Calu3 (cell line): ENCODE results near the gene ARHGEF7. TPM values are rescaled to one million over a fixed set of nuclear protein-coding genes. Genes with fewer than 3 reads are reported as not detected.

Experiments
- BruUV-seq: library from RNA; stranded (reverse); fragments of 400-500 nt; replicated peaks from 2 replicates; lab custom pipeline; 2021; lab: Mats Ljungman, UMichigan
- CTCF ChIA-PET: fragments of 300-600 bp; sonication (Branson Sonifier 250); formaldehyde crosslinking; loops from one replicate; lab custom pipeline; 2022; ENCODE audit warnings: antibody characterized with exemption; lab: Charles Lee
- DNase-seq: peaks from one replicate; pipeline ENCODE4 v3.0.0; 2022
- H3K27ac Mint-ChIP-seq: one replicate; pipeline ENCODE4 v1.8.0; 2022; ENCODE audit warnings: mixed read lengths; ENCODE audit not compliant: unreplicated experiment
- H3K27me3 Mint-ChIP-seq: one replicate; pipeline ENCODE4 v1.8.0; 2022; ENCODE audit warnings: mixed read lengths; ENCODE audit not compliant: unreplicated experiment
- H3K36me3 Mint-ChIP-seq: one replicate; pipeline ENCODE4 v1.8.0; 2022; ENCODE audit warnings: mild to moderate bottlenecking, moderate library complexity, mixed read lengths; ENCODE audit not compliant: insufficient read depth, unreplicated experiment
- H3K4me1 Mint-ChIP-seq: one replicate; pipeline ENCODE4 v1.8.0; 2022; ENCODE audit warnings: mild to moderate bottlenecking, low read depth, mixed read lengths; ENCODE audit not compliant: unreplicated experiment
- H3K4me3 Mint-ChIP-seq: one replicate; pipeline ENCODE4 v1.8.0; 2022; ENCODE audit warnings: mild to moderate bottlenecking, low read depth, moderate library complexity, mixed read lengths; ENCODE audit not compliant: unreplicated experiment
- H3K9me3 Mint-ChIP-seq: one replicate; pipeline ENCODE4 v1.8.0; 2022; ENCODE audit warnings: low read depth, mixed read lengths; ENCODE audit not compliant: unreplicated experiment
- intact Hi-C: fragments of 100-400 bp; cut with micrococcal nuclease; formaldehyde crosslinking; loops from one replicate; pipeline ENCODE4 v1.10.0; 2022; ENCODE audit not compliant: unreplicated experiment
- total RNA-seq: library from RNA; stranded (reverse); gene quantifications from 2 replicates; pipeline ENCODE4 v1.2.3, GENCODE V29; 2022
- TF ChIP-seq, protein P1 (sequence below): fragments of 200-600 bp; IDR thresholded peaks from one replicate; pipeline ENCODE4 v1.8.0; 2022; ENCODE audit warnings: antibody characterized with exemption; ENCODE audit not compliant: unreplicated experiment

The ARHGEF7 gene
- total RNA-seq, 1 experiment from 2014 or later = 17.7 TPM

DNA sequence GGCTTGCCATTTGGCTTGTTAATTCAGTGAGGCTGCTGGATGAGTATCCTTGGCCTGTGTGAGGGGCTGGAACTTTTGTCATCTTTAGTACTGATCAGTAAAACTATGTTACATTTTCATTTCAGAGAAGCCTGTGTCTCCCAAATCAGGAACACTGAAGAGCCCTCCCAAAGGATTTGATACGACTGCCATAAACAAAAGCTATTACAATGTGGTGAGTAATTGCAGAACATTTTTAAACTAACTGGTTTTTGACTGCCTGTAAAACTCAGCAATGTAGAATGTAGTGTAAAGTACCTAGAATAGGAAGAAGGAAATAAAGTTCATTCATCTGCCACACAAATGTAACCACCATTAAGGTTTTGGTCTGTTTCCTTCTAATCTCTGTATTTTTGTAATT lies 118.0 kb downstream of the ARHGEF7 start:
- H3K9me3 Mint-ChIP-seq = no peaks in the 10 kb centered on the region
- BruUV-seq = no TSS peak
- intact Hi-C loops = no loop called here

DNA sequence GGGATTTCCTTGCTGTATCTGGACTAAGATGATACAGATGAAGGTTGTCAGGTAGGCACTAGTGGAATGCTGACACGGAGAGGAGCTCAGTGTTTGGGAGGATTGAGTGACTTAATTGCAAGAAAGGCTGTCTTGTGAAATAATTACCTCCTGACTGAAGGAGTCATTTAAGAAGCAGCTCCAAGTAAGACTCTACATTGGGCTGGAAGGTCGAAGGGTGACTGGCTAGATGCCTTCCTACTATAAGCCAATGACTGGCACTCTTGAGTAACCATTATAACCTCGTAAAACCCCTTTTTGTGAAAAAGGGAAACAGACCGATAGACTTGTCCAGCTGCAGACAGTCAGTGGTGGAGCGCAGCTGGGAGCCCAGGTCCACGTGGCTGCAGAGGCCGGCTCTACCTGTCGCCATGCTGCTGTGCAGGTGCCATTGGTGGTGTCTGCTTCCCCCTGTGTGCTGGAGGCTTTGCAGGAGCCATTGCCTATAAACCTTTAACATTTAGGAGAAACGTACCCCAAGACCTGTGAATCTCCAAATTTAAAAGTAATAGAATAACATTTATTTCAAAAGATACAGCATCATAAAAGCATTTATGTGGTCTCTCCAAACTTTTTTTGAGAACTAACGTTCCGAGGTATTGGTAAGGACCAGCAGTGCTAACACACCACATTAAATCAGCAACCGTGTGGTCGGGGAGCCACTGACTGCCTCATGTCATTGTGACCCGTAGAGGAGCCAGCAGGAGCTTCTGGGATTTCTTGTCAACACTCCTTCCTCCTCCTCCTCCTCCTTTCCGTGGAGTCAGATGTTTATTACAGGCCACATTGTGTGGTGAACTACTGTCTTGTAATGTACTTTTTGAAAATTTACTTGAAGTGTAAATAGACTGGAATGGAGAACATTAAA lies 124.9 kb downstream of the ARHGEF7 start:
- Mint-ChIP-seq H3K27ac (no peak overlapping the region), H3K36me3 (no peaks in the 10 kb centered on the region), H3K9me3 (no peaks in the 10 kb centered on the region), H3K4me3 (no peak overlapping the region), H3K4me1 (no peaks in the 10 kb centered on the region), H3K27me3 (no peaks in the 10 kb centered on the region)
- CTCF ChIA-PET = interaction anchor here (0.6 kb wide), 1 partner anchor 1092 kb away, joined by 7 read pairs; no protein-coding TSS in a partner anchor
- intact Hi-C loops = no loop called here
- TF ChIP-seq, protein P1, sequence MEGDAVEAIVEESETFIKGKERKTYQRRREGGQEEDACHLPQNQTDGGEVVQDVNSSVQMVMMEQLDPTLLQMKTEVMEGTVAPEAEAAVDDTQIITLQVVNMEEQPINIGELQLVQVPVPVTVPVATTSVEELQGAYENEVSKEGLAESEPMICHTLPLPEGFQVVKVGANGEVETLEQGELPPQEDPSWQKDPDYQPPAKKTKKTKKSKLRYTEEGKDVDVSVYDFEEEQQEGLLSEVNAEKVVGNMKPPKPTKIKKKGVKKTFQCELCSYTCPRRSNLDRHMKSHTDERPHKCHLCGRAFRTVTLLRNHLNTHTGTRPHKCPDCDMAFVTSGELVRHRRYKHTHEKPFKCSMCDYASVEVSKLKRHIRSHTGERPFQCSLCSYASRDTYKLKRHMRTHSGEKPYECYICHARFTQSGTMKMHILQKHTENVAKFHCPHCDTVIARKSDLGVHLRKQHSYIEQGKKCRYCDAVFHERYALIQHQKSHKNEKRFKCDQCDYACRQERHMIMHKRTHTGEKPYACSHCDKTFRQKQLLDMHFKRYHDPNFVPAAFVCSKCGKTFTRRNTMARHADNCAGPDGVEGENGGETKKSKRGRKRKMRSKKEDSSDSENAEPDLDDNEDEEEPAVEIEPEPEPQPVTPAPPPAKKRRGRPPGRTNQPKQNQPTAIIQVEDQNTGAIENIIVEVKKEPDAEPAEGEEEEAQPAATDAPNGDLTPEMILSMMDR = no peak
- no TSS peak for BruUV-seq
- DNase-seq = no peak

More for the DNA sequence above, 118.0 kb downstream of the ARHGEF7 start:
- Mint-ChIP-seq H3K4me3 (no peak overlapping the region), H3K27me3 (no peaks in the 10 kb centered on the region), H3K36me3 (peaks cover 4% of the 10 kb centered on the region), H3K27ac (no peak overlapping the region), H3K4me1 (no peaks in the 10 kb centered on the region)
- no peak for DNase-seq
- CTCF ChIA-PET = no interaction called here
- TF ChIP-seq, protein P1 = no peak

DNA sequence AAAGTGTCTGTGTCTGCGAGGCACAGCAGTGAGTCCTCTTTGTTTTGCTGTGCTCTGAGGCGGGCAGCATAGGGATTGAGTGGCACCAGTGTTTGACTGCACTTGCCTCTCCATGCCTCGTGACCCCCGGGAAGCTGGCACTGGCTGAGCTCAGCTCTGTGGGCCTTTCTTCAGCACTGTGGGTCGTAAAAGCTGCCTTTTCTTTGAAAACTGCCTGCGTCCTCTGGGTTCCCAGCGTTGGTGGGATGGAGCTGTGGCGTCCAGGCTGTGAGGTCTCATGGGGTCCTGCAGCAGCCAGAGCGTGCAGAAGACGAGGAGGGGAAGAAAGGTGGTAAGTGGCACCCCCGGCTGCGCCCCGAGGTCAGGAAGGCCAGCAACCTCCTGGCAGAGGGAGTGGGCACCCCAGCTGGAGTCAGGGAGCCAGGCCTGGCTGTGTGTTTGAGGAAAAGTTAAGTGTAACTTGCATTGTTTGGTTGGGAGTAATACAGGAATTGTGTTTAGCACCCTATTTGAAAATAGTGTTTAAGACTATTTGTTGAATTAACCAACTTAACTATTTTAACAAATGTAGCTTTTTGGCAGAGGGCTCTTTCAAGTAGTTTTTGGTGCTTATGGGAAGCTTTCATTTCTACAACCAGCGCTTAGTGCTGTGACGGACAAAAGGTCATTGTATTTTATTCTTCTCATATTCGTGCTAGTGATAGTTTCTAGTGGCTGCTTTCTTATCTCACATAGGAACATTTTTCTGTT lies 126.1 kb downstream of the ARHGEF7 start:
- no peak for DNase-seq
- no peaks in the 10 kb centered on the region for H3K27me3 Mint-ChIP-seq
- no peaks in the 10 kb centered on the region for H3K4me1 Mint-ChIP-seq
- intact Hi-C loops = no loop called here
- no peak overlapping the region for H3K27ac Mint-ChIP-seq
- TF ChIP-seq, protein P1 = no peak
- H3K9me3 Mint-ChIP-seq = no peaks in the 10 kb centered on the region
- no peak overlapping the region for H3K4me3 Mint-ChIP-seq
- CTCF ChIA-PET = no interaction called here
- no peaks in the 10 kb centered on the region for H3K36me3 Mint-ChIP-seq
- no TSS peak for BruUV-seq

DNA sequence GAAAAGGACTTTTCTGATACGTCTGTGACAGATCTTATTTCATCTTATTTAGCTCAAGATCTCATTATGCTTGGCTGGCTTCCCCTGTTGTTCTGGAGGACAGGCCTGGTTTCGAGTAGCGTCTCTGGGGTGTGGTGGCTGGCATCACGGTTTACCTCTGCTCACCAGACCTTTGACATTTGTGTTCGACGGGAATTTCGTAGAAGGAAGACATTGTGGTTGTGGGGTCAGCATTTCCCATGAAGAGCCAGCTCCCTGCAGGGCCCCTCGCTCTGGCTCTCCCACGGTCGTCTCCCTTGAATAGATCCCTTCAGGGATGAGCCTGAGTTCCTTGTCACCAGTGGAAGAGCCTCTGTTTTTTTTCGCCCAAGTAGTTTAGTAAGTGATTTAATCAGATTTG lies 126.8 kb downstream of the ARHGEF7 start:
- Mint-ChIP-seq H3K27ac (no peak overlapping the region), H3K9me3 (no peaks in the 10 kb centered on the region), H3K27me3 (no peaks in the 10 kb centered on the region), H3K4me3 (no peak overlapping the region), H3K4me1 (no peaks in the 10 kb centered on the region), H3K36me3 (no peaks in the 10 kb centered on the region)
- BruUV-seq = no TSS peak
- no peak for DNase-seq
- intact Hi-C loops = no loop called here
- TF ChIP-seq, protein P1 = no peak
- CTCF ChIA-PET = no interaction called here
